ENCODE measurements around the gene DST. TPM values are rescaled to one million over a fixed set of nuclear protein-coding genes. Genes with fewer than 3 reads are reported as not detected.

DST gene
- total RNA-seq, 1 donor from 2014 or later: 124 TPM

DNA sequence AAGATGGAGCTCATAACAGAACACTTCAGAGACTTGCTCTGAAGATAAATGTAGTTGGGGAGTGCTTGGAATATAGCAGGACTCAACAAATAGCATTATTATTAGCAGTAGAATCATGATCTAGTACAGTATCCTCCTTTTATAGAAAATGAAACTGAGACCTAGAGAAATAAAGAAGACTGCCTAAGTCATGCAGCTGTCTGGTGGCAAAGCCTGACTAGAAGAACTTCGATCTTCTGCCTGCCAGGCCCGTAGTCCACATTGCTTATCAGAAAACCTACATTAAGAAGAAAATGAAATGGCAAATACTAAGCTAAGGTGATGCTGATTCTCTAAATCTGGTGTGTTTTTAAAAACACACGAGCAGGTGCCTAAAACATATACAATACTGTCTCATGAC, 46.4 kb upstream of the DST start:
- Mint-ChIP-seq H3K27me3 (ENCODE audit: low read depth) (no peaks in the 10 kb centered on the region), H3K27ac (ENCODE audit: unreplicated experiment) (no peak overlapping the region), H3K36me3 (ENCODE audit: low read depth) (no peaks in the 10 kb centered on the region), H3K4me1 (peaks cover 8% of the 10 kb centered on the region), H3K4me3 (no peak overlapping the region), H3K9me3 (no peaks in the 10 kb centered on the region)
- DNase-seq (ENCODE audit: low read depth, low spot score): no peak
- TF ChIP-seq, protein P1, sequence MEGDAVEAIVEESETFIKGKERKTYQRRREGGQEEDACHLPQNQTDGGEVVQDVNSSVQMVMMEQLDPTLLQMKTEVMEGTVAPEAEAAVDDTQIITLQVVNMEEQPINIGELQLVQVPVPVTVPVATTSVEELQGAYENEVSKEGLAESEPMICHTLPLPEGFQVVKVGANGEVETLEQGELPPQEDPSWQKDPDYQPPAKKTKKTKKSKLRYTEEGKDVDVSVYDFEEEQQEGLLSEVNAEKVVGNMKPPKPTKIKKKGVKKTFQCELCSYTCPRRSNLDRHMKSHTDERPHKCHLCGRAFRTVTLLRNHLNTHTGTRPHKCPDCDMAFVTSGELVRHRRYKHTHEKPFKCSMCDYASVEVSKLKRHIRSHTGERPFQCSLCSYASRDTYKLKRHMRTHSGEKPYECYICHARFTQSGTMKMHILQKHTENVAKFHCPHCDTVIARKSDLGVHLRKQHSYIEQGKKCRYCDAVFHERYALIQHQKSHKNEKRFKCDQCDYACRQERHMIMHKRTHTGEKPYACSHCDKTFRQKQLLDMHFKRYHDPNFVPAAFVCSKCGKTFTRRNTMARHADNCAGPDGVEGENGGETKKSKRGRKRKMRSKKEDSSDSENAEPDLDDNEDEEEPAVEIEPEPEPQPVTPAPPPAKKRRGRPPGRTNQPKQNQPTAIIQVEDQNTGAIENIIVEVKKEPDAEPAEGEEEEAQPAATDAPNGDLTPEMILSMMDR (conservative IDR thresholded peaks at IDR 0.05): no peak

DNA sequence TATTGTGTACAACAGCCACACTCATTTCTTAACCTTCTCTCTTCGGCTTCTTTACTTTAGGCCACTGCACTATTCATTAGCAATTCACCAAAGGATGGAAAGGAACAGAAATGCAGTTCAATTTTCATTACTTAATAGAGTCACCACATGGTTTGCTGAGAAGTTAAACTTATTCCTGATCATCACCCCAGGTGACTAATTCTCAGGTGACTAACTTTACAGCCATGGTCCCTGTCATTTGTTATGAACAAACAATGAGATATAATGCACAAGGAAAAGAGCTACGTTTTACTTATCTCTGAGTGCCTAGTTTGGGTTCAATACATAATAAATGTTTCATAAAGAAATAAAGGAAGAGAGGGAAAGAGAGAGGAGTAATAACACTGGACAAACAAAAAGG, 45.8 kb upstream of the DST start:
- Mint-ChIP-seq H3K4me3 (no peak overlapping the region), H3K9me3 (no peaks in the 10 kb centered on the region), H3K27me3 (ENCODE audit: low read depth) (no peaks in the 10 kb centered on the region), H3K4me1 (peaks cover 8% of the 10 kb centered on the region), H3K36me3 (ENCODE audit: low read depth) (no peaks in the 10 kb centered on the region), H3K27ac (ENCODE audit: unreplicated experiment) (no peak overlapping the region)
- no peak for DNase-seq (ENCODE audit: low read depth, low spot score)
- TF ChIP-seq, protein P1 (conservative IDR thresholded peaks at IDR 0.05): no peak

DNA sequence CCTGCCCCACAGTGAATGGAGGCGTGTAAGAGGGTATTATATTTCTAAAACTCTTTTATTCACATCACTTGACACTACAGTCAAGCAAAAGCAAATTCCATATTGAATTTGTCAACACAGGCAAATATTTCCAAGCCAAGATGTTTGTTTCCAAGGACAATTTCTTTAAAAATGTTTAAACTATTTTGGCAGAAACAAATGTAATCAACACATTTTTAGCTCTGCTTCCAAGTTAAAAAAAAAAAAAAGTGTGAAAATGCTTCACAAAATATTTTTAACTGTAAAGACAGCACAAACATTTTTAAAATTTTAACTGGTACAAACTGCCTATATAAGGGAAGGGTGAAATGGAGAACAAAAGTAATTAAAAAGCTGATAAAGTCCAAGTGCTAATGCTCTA, 44.9 kb upstream of the DST start:
- no peaks in the 10 kb centered on the region for H3K27me3 Mint-ChIP-seq (ENCODE audit: low read depth)
- no peak overlapping the region for H3K27ac Mint-ChIP-seq (ENCODE audit: unreplicated experiment)
- H3K9me3 Mint-ChIP-seq: no peaks in the 10 kb centered on the region
- TF ChIP-seq, protein P1 (conservative IDR thresholded peaks at IDR 0.05): no peak
- peaks cover 2% of the 10 kb centered on the region for H3K36me3 Mint-ChIP-seq (ENCODE audit: low read depth)
- no peak overlapping the region for H3K4me3 Mint-ChIP-seq
- H3K4me1 Mint-ChIP-seq: peaks cover under 1% of the 10 kb centered on the region
- DNase-seq (ENCODE audit: low read depth, low spot score): no peak

DNA sequence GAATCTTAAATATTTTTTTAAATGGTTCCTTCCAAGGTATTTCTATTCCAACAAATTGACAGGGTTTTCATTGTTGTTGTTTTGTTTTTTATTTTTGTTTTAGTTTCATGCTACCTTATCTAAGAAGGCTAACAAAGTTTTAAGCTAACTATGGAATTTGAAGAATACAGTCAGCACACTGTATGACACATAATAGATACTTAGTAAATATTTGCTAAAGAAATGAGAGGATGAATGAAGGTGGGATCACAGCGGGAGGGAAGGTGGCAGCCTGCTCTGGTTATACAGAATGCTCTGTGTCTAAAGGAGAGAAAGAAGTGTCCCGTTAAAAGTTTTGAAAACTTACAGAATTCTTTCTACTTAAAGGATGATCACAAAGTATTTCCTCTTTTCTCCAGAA, 43.7 kb upstream of the DST start:
- peaks cover 2% of the 10 kb centered on the region for H3K36me3 Mint-ChIP-seq (ENCODE audit: low read depth)
- no peaks in the 10 kb centered on the region for H3K9me3 Mint-ChIP-seq
- H3K4me3 Mint-ChIP-seq: no peak overlapping the region
- no peak for DNase-seq (ENCODE audit: low read depth, low spot score)
- TF ChIP-seq, protein P1 (conservative IDR thresholded peaks at IDR 0.05): no peak
- no peak overlapping the region for H3K27ac Mint-ChIP-seq (ENCODE audit: unreplicated experiment)
- H3K27me3 Mint-ChIP-seq (ENCODE audit: low read depth): no peaks in the 10 kb centered on the region
- H3K4me1 Mint-ChIP-seq: no peaks in the 10 kb centered on the region

DNA sequence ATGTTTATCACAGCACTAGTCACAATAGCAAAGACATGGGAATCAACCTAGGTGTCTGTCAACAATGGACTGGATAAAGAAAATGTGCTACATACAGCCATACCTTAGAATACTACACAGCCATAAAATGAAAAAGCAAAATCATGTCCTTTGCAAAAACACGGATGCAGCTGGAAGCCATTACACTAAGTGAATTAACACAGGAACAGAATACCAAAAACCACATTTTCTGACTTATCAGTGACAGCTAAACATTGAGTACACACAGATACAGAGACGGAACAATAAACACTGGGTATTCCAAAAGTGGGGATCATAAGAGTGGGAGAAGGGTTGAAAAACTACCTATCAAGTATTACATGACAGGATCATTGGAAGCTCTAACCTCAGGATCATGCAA, 43.3 kb upstream of the DST start:
- Mint-ChIP-seq H3K27ac (ENCODE audit: unreplicated experiment) (no peak overlapping the region), H3K4me1 (no peaks in the 10 kb centered on the region)

More for the DNA sequence above, 43.3 kb upstream of the DST start:
- TF ChIP-seq, protein P1 (conservative IDR thresholded peaks at IDR 0.05): no peak
- no peak for DNase-seq (ENCODE audit: low read depth, low spot score)
- Mint-ChIP-seq H3K27me3 (ENCODE audit: low read depth) (no peaks in the 10 kb centered on the region), H3K4me3 (no peak overlapping the region), H3K9me3 (no peaks in the 10 kb centered on the region), H3K36me3 (ENCODE audit: low read depth) (peaks cover 2% of the 10 kb centered on the region)
